HG03135 (cell line): ENCODE results near the gene PAWR.

Source experiments
- ATAC-seq: cut with Tn5 transposase; IDR thresholded peaks from one replicate; pipeline ENCODE4 v1.9.1; 2021; ENCODE audit warnings: mild to moderate bottlenecking, moderate library complexity; ENCODE audit not compliant: unreplicated experiment

The PAWR gene

GRCh38 chr12:79690638-79691510 lies at the start of gene PAWR:
Gene PAWR, minus strand, starts transcription at chr12:79690964. Its CDS starts 720 bp downstream, at chr12:79690244.
- peak; percentile 69 for ATAC-seq

GRCh38 chr12:79737875-79738718 lies 47.3 kb upstream of the PAWR start:
- peak; percentile 78 for ATAC-seq

- ATAC-seq, result no peak
Measured at GRCh38 chr12:79732638-79733037, 41.9 kb upstream of the PAWR start.

GRCh38 chr12:79725987-79726386 lies 35.2 kb upstream of the PAWR start:
- no peak for ATAC-seq

- no peak for ATAC-seq
Measured at GRCh38 chr12:79717006-79717405, 26.2 kb upstream of the PAWR start.

- ATAC-seq, result no peak
Measured at GRCh38 chr12:79715308-79715707, 24.5 kb upstream of the PAWR start.

- ATAC-seq, result no peak
Measured at GRCh38 chr12:79710707-79711483, 20.1 kb upstream of the PAWR start.

- no peak for ATAC-seq
Measured at GRCh38 chr12:79707830-79708229, 17.1 kb upstream of the PAWR start.

- no peak for ATAC-seq
Measured at GRCh38 chr12:79706676-79707075, 15.9 kb upstream of the PAWR start.

- no peak for ATAC-seq
Measured at GRCh38 chr12:79706156-79706555, 15.4 kb upstream of the PAWR start.

- no peak for ATAC-seq
Measured at GRCh38 chr12:79698966-79699365, 8.2 kb upstream of the PAWR start.

- no peak for ATAC-seq
Measured at GRCh38 chr12:79696416-79696815, 5.7 kb upstream of the PAWR start.

- no peak for ATAC-seq
Measured at GRCh38 chr12:79692860-79693577, 2.3 kb upstream of the PAWR start.

GRCh38 chr12:79691511-79692248 lies 916 bp upstream of the PAWR start:
- ATAC-seq, result no peak

- peak; percentile 32 for ATAC-seq
Measured at GRCh38 chr12:79690142-79690637, 574 bp downstream of the PAWR start.

- peak; percentile 28 for ATAC-seq
Measured at GRCh38 chr12:79689477-79690141, 1.2 kb downstream of the PAWR start.

- ATAC-seq, result no peak
Measured at GRCh38 chr12:79689061-79689476, 1.7 kb downstream of the PAWR start.

- peak; percentile 22 for ATAC-seq
Measured at GRCh38 chr12:79688376-79689060, 2.2 kb downstream of the PAWR start.
